HG03575 (cell line): Measurements from ENCODE around the gene SCARB1.

Source experiments
- ATAC-seq: cut with Tn5 transposase; IDR thresholded peaks from one replicate; pipeline ENCODE4 v1.9.1; 2021; ENCODE audit not compliant: unreplicated experiment, insufficient number of reproducible peaks, low FRiP score; ENCODE audit errors: extremely low read depth

SCARB1 gene

GRCh38 chr12:124811633-124812032, 52.0 kb downstream of the SCARB1 start:
- ATAC-seq: no peak

- no peak for ATAC-seq
Measured at GRCh38 chr12:124809878-124810277, 53.8 kb downstream of the SCARB1 start.

- no peak for ATAC-seq
Measured at GRCh38 chr12:124809391-124809790, 54.3 kb downstream of the SCARB1 start.

GRCh38 chr12:124808272-124808671, 55.4 kb downstream of the SCARB1 start:
- ATAC-seq: no peak

- no peak for ATAC-seq
Measured at GRCh38 chr12:124805876-124806668, 57.6 kb downstream of the SCARB1 start.

GRCh38 chr12:124805050-124805449, 58.6 kb downstream of the SCARB1 start:
- no peak for ATAC-seq

GRCh38 chr12:124804011-124804621, 59.5 kb downstream of the SCARB1 start:
- ATAC-seq: no peak

GRCh38 chr12:124802361-124802760, 61.3 kb downstream of the SCARB1 start:
- ATAC-seq: no peak

- ATAC-seq: no peak
Measured at GRCh38 chr12:124800506-124800905, 63.2 kb downstream of the SCARB1 start.

GRCh38 chr12:124797321-124797720, 66.3 kb downstream of the SCARB1 start:
- no peak for ATAC-seq

GRCh38 chr12:124796303-124796960, 67.2 kb downstream of the SCARB1 start:
- ATAC-seq: no peak

GRCh38 chr12:124795081-124795948, 68.3 kb downstream of the SCARB1 start:
- no peak for ATAC-seq

GRCh38 chr12:124792961-124793441, 70.7 kb downstream of the SCARB1 start:
- no peak for ATAC-seq

- no peak for ATAC-seq
Measured at GRCh38 chr12:124792156-124792555, 71.5 kb downstream of the SCARB1 start.

- ATAC-seq: no peak
Measured at GRCh38 chr12:124790650-124791400, 72.8 kb downstream of the SCARB1 start.

GRCh38 chr12:124788936-124789555, 74.6 kb downstream of the SCARB1 start:
- ATAC-seq: no peak

- ATAC-seq: no peak
Measured at GRCh38 chr12:124786061-124786964, 77.4 kb downstream of the SCARB1 start.
